GM19395 (cell line): ENCODE data around the gene ZBTB20.
"Not testable (repeated sequence)": the region's sequence is repeated elsewhere in the genome, so short reads cannot be mapped to it uniquely, and the experiment has no call there.

Source experiments
- ATAC-seq: cut with Tn5 transposase; IDR thresholded peaks from one replicate; pipeline ENCODE4 v1.9.1; 2021; ENCODE audit warnings: mild to moderate bottlenecking, moderate library complexity; ENCODE audit not compliant: unreplicated experiment

The ZBTB20 gene

DNA sequence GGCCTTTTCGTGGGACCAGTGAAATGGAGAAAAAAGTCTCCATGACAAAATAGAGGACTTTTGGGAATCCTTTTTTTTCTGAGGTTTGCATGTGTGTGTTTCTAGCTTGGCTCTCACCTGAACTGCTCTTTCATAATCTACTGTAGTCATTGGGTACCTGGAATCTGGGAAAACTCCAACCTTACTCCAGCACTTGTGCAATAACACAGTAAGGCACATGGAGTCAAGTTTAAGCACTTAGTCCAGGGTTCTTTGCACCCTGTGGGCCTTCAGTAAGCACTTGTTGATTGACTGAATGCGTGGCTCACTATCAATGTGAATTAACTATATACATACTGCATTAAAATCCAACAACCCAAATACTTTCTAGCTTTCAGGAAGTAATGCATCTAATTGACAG is 299.5 kb downstream of the ZBTB20 start:
- no peak for ATAC-seq

DNA sequence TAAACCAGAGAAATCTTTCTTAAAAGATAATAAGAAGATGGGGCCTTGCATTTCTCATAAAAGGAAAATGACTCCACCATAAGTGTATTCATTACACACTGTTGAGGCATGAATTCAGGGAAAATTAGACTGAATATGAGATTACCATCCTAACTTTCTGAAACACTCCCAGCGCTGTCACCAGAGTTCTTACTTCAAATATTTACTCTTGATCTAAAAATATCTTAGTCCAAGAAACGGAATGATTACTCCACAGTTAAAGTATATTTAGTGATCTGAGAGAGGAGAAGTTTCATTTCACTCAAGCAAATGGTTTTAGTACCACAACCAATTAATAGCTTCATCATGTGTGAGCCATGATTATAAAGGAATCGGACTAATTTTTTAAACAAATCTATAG is 300.3 kb downstream of the ZBTB20 start:
- ATAC-seq, result no peak

DNA sequence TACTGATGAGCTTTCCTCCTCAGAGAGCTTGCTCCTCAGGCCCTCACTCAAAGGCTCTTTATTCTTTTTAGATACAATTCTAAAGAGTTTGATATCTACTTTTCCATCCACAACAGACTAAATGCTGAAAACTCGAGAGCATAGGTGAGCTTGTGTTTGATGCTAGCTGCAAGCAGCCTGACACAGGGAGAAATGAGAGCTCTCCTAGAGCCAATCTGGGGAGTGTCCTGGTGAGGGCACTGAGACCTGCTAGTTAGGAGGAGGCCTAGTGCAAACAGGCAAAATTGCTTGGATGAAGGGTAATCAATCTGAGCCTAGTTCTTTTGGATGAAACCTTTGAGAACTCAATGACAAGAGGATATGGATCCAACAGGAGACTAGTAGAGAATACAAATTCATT is 300.8 kb downstream of the ZBTB20 start:
- ATAC-seq, result no peak

DNA sequence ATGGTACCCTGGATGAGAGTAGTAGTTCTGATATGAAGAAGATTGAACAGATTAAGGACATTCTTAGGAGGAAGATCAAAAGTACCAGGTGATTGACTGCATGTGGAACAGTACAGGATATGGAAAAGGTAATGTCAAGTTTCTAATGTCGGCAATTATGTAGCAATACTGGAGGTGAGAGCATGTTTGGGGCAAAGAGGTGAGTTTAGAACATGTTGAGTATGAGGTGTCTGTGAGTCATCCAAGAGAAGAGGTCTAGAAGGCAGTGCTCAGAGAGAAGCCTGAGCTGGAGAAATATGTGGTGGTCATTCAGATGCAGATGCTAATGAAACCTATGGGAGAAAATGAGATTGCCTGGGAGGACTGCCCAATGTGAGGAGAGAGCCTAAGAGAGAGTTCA is 305.6 kb downstream of the ZBTB20 start:
- no peak for ATAC-seq

- no peak for ATAC-seq
Observed at GRCh38 chr3:114839476-114839875, 307.6 kb downstream of the ZBTB20 start.

GRCh38 chr3:114838025-114838424 is 309.1 kb downstream of the ZBTB20 start:
- no peak for ATAC-seq

GRCh38 chr3:114834175-114834940 is 312.7 kb downstream of the ZBTB20 start:
- no peak for ATAC-seq

- no peak for ATAC-seq
Observed at GRCh38 chr3:114831861-114832260, 315.2 kb downstream of the ZBTB20 start.

DNA sequence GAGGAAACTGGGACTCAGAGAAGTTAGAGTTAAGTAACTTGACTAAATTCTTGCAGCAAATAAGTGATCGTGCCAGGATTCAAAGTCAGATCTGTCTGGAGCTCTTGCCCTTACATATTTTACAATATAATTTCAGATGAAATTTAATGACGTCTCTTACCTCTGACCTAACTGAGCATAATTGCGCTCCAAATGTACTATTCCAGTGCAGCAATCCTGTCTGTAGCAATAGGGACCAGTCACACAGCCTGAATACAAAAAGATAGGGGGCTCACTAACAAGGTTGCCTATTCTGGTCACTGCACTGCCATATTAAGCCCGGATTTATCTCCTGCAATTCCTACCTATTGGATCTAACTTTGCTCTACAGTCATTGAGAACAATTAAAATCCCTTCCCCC is 316.4 kb downstream of the ZBTB20 start:
- no peak for ATAC-seq

- no peak for ATAC-seq
Observed at GRCh38 chr3:114829783-114830182, 317.3 kb downstream of the ZBTB20 start.

GRCh38 chr3:114827495-114827894 is 319.6 kb downstream of the ZBTB20 start:
- ATAC-seq, result peak; percentile 86

- no peak for ATAC-seq
Observed at GRCh38 chr3:114824014-114824413, 323.1 kb downstream of the ZBTB20 start.

DNA sequence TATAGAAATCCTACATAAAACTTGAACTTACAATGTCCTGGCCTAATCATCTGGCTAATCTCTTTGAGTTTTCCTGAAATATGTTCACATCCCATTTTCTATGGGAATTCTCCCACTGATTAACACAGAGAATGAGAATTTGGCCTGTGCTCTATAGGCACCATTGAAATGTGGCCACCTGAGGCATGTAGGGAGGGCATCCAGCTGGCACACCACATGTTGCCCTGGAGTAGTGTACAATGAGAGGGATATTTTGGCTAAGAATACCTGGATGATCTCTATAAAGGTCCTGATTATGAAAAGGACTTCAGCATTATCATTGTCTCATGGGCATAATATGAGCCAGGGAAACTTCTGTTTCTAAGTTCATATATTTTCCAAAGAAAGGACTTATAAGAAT is 324.0 kb downstream of the ZBTB20 start:
- ATAC-seq, result no peak

DNA sequence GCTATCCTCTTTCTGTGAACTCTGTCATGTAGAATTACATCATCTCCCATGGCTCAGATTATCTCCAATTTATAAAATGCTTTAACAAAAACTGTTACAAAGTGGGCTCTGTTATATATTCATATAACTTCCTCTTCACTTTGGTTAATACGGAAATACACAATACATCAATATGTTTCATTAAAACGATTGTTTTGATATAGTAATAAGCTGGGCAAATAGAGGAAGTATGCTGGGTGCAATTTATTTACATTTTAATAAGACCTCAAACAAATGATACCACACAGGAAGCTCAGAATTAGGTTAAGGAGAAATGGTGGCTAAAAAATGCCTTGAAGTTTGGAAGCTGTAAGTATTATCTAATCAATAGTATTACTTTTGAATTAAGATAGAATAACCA is 331.0 kb downstream of the ZBTB20 start:
- no peak for ATAC-seq

- ATAC-seq, result not testable (repeated sequence)
Observed at GRCh38 chr3:114812541-114813238, 334.4 kb downstream of the ZBTB20 start.

GRCh38 chr3:114809668-114810413 is 337.2 kb downstream of the ZBTB20 start:
- ATAC-seq, result peak; percentile 100

- peak; percentile 51 for ATAC-seq
Observed at GRCh38 chr3:114804099-114804498, 343.0 kb downstream of the ZBTB20 start.

- ATAC-seq, result no peak
Observed at GRCh38 chr3:114803042-114803695, 343.9 kb downstream of the ZBTB20 start.

- no peak for ATAC-seq
Observed at GRCh38 chr3:114800272-114801031, 346.6 kb downstream of the ZBTB20 start.

DNA sequence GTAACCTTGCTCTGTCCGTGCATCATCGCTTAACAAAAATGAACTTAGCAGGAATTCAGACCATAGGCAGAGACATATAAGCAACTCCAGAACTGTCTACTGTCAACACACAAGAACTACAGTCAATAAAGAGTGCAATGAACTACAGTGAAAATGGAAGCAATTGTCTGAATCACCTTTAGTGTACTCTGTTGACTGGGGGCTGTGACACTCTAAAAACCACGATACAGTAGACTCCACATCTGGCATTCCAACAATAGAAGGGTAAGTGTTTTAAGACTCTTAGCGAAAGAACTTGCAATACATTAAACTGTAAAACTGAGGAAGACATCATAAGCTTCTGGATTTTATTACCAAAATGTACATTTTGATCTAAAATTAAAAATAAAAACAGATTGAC is 347.3 kb downstream of the ZBTB20 start:
- no peak for ATAC-seq

- no peak for ATAC-seq
Observed at GRCh38 chr3:114796796-114797195, 350.3 kb downstream of the ZBTB20 start.
